H1 (cell line): ENCODE results near the gene NABP1. TPM values are rescaled to one million over a fixed set of nuclear protein-coding genes. Genes with fewer than 3 reads are reported as not detected.

Experiments
- CTCF ChIA-PET: fragments of 300-600 bp; sonication (Branson Sonifier 250); formaldehyde crosslinking; loops from one replicate; lab custom pipeline; 2021; ENCODE audit not compliant: partially characterized antibody; lab: Charles Lee
- POLR2A ChIA-PET: fragments of 300-600 bp; sonication (Branson Sonifier 250); formaldehyde crosslinking; loops from one replicate; lab custom pipeline; 2021; ENCODE audit warnings: inconsistent platforms; ENCODE audit not compliant: partially characterized antibody; lab: Charles Lee
- DNase-seq, 2 experiments: peaks; one replicate each; pipeline versions ENCODE4 v3.0.0 to v3.0.0-alpha.2; 2010 to 2022; ENCODE audit warnings: low spot score in 2 of 2, low read depth in 1 of 2, mixed read lengths in 1 of 2
- FAIRE-seq: peaks from 2 replicates; lab custom pipeline; 2011; peaks lifted over from hg19 to GRCh38; lab: Jason Lieb, UNC
- H2AFZ ChIP-seq: 2 replicates; pipeline ENCODE4 v1.8.1; 2012; ENCODE audit warnings: low read length, inconsistent platforms
- H2AK5ac ChIP-seq: 2 replicates; pipeline ENCODE4 v1.6.1; 2013; ENCODE audit warnings: low read depth, low read length
- H2BK120ac ChIP-seq: replicated peaks from 2 replicates; pipeline ENCODE3; 2013; ENCODE audit warnings: low read depth, low read length, inconsistent platforms
- H2BK12ac ChIP-seq: 2 replicates; pipeline ENCODE4 v1.6.1; 2013; ENCODE audit warnings: low read depth, low read length
- H2BK15ac ChIP-seq: 2 replicates; pipeline ENCODE4 v1.6.1; 2013; ENCODE audit warnings: low read length
- H2BK20ac ChIP-seq: 2 replicates; pipeline ENCODE4 v1.6.1; 2013; ENCODE audit warnings: low read length
- H2BK5ac ChIP-seq: 2 replicates; pipeline ENCODE4 v1.6.1; 2013; ENCODE audit warnings: low read depth, low read length
- H3K14ac ChIP-seq: 2 replicates; pipeline ENCODE4 v1.6.1; 2013; ENCODE audit warnings: inconsistent platforms; ENCODE audit not compliant: insufficient read length
- H3K18ac ChIP-seq: 2 replicates; pipeline ENCODE4 v1.6.1; 2013; ENCODE audit warnings: low read length; ENCODE audit errors: extremely low read depth
- H3K23ac ChIP-seq: 2 replicates; pipeline ENCODE4 v1.6.1; 2013; ENCODE audit warnings: inconsistent platforms; ENCODE audit not compliant: insufficient read length
- H3K23me2 ChIP-seq: 2 replicates; pipeline ENCODE4 v1.6.1; 2013; ENCODE audit warnings: low read depth, low read length
- H3K27ac ChIP-seq: 2 replicates; pipeline ENCODE4 v1.6.1; 2011; ENCODE audit warnings: low read depth, low read length, inconsistent platforms
- H3K27me3 ChIP-seq, 4 experiments: replicated peaks in 1 of 4; 1 replicate in 1 of 4; 2 replicates in 3 of 4; pipeline versions ENCODE4 v1.6.1 to v1.8.1; 2011 to 2013; ENCODE audit warnings: low read length in 3 of 4, mild to moderate bottlenecking in 3 of 4, inconsistent platforms in 2 of 4, mixed read lengths in 2 of 4, moderate library complexity in 1 of 4; ENCODE audit not compliant: control insufficient read depth in 3 of 4, insufficient read depth in 3 of 4; ENCODE audit errors: extremely low read depth in 1 of 4
- H3K36me3 ChIP-seq, 4 experiments: 2 replicates each; pipeline versions ENCODE4 v1.6.1 to v1.8.1; 2011 to 2013; ENCODE audit warnings: mild to moderate bottlenecking in 4 of 4, low read length in 3 of 4, moderate library complexity in 2 of 4, control low read depth in 1 of 4, inconsistent platforms in 1 of 4; ENCODE audit not compliant: insufficient read depth in 4 of 4, control insufficient read depth in 2 of 4
- H3K4ac ChIP-seq: replicated peaks from 2 replicates; pipeline ENCODE3; 2013; ENCODE audit warnings: low read length, low read depth, mixed read lengths, inconsistent platforms; ENCODE audit not compliant: insufficient read length
- H3K4me1 ChIP-seq, 4 experiments: replicated peaks in 1 of 4; 1 replicate in 1 of 4; 2 replicates in 3 of 4; pipeline versions ENCODE4 v1.6.1 to v1.8.1; 2011 to 2013; ENCODE audit warnings: low read length in 3 of 4, inconsistent platforms in 2 of 4, mixed read lengths in 1 of 4; ENCODE audit not compliant: insufficient read depth in 4 of 4, control insufficient read depth in 3 of 4
- H3K4me2 ChIP-seq, 2 experiments: 2 replicates each; pipeline versions ENCODE4 v1.6.1 to v1.8.1; 2011 to 2013; ENCODE audit warnings: low read depth in 2 of 2, low read length in 2 of 2, control low read depth in 1 of 2, inconsistent platforms in 1 of 2, mild to moderate bottlenecking in 1 of 2; ENCODE audit not compliant: insufficient read depth in 1 of 2
- H3K4me3 ChIP-seq, 4 experiments: fragments of 200-600, 300-600 bp in 1 of 4; sonication (generic), shearing (Covaris generic), sonication (Bioruptor Twin) in 1 of 4; 2 replicates each; pipeline versions ENCODE4 v1.5.1 to v1.8.1; 2011 to 2016; ENCODE audit warnings: low read length in 4 of 4, low read depth in 3 of 4, control low read depth in 2 of 4, inconsistent platforms in 2 of 4, mild to moderate bottlenecking in 2 of 4, mixed read lengths in 1 of 4, moderate library complexity in 1 of 4; ENCODE audit not compliant: insufficient read depth in 2 of 4; ENCODE audit errors: extremely low read depth in 1 of 4
- H3K56ac ChIP-seq: replicated peaks from 2 replicates; pipeline ENCODE3; 2013; ENCODE audit warnings: low read depth, mild to moderate bottlenecking, mixed read lengths, low read length, inconsistent platforms; ENCODE audit not compliant: insufficient read length
- H3K79me1 ChIP-seq: 2 replicates; pipeline ENCODE4 v1.6.1; 2013; ENCODE audit warnings: low read depth, low read length, control low read depth
- H3K79me2 ChIP-seq, 2 experiments: 2 replicates each; pipeline versions ENCODE4 v1.6.1 to v1.8.1; 2012 to 2013; ENCODE audit warnings: low read length in 2 of 2, mild to moderate bottlenecking in 2 of 2, inconsistent platforms in 1 of 2; ENCODE audit not compliant: insufficient read depth in 2 of 2, control insufficient read depth in 1 of 2
- H3K9ac ChIP-seq, 4 experiments: replicated peaks in 1 of 4; 1 replicate in 1 of 4; 2 replicates in 3 of 4; pipeline versions ENCODE4 v1.6.1 to v1.8.1; 2011 to 2013; ENCODE audit warnings: low read depth in 3 of 4, low read length in 3 of 4, control low read depth in 2 of 4, mild to moderate bottlenecking in 2 of 4, moderate library complexity in 2 of 4, inconsistent platforms in 1 of 4; ENCODE audit errors: extremely low read depth in 1 of 4
- H3K9me3 ChIP-seq, 2 experiments: 2 replicates each; pipeline versions ENCODE4 v1.6.1 to v1.8.1; 2012 to 2013; ENCODE audit warnings: mild to moderate bottlenecking in 2 of 2, moderate library complexity in 2 of 2, control low read depth in 1 of 2, inconsistent platforms in 1 of 2, low read depth in 1 of 2, low read length in 1 of 2, mixed read lengths in 1 of 2; ENCODE audit not compliant: insufficient read depth in 2 of 2
- H4K20me1 ChIP-seq, 2 experiments: replicated peaks in 1 of 2; 2 replicates each; pipeline versions ENCODE3 to v1.8.1; 2011 to 2013; ENCODE audit warnings: inconsistent platforms in 2 of 2, low read length in 2 of 2, mild to moderate bottlenecking in 1 of 2; ENCODE audit not compliant: insufficient read depth in 2 of 2, control insufficient read depth in 1 of 2
- H4K5ac ChIP-seq: 2 replicates; pipeline ENCODE4 v1.6.1; 2013; ENCODE audit warnings: low read length, low read depth, mixed read lengths, inconsistent platforms; ENCODE audit not compliant: insufficient read length
- H4K8ac ChIP-seq: 2 replicates; pipeline ENCODE4 v1.8.0; 2013; ENCODE audit warnings: mild to moderate bottlenecking, moderate library complexity, low read length, inconsistent platforms; ENCODE audit not compliant: insufficient read depth; ENCODE audit errors: extremely low read depth
- H4K91ac ChIP-seq: replicated peaks from 2 replicates; pipeline ENCODE3; 2013; ENCODE audit warnings: low read length, mixed read lengths, inconsistent platforms; ENCODE audit not compliant: insufficient read length
- BACH1 ChIP-seq: IDR thresholded peaks from 2 replicates; pipeline ENCODE4 v1.6.1; 2012; ENCODE audit warnings: low read length, improper control_type of control experiment
- RXRA ChIP-seq: IDR thresholded peaks from 2 replicates; pipeline ENCODE4 v1.6.1; 2011; ENCODE audit warnings: low read depth, mild to moderate bottlenecking, low read length, moderate library complexity; ENCODE audit not compliant: insufficient read depth
- WGBS, 2 experiments: shearing (Covaris generic) in 1 of 2; methylation state at CpG; one replicate each; pipeline versions ENCODE4 v1.1.6 to v1.1.7; 2013 to 2015; ENCODE audit warnings: low lambda C conversion rate in 2 of 2, mixed read lengths in 2 of 2, inconsistent platforms in 1 of 2, low coverage in 1 of 2, missing lambda C conversion rate in 1 of 2; ENCODE audit not compliant: insufficient replicate concordance in 2 of 2, insufficient coverage in 1 of 2, insufficient read length in 1 of 2; ENCODE audit errors: extremely low coverage in 1 of 2, missing lambda C conversion rate in 1 of 2; 5-methylcytosine and 5-hydroxymethylcytosine counted together
- polyA plus RNA-seq, 7 experiments: library from polyadenylated mRNA; depleted of rRNA in 3 of 7; stranded (reverse) in 5 of 7; unstranded in 2 of 7; fragments of >200 nt in 5 of 7; fragments of 200-250 nt in 2 of 7; gene quantifications; 1 replicate in 5 of 7; 2 replicates in 1 of 7; 4 replicates in 1 of 7; pipeline versions ENCODE4 v1.2.1 to v1.2.3, GENCODE V29; 2011 to 2013; ENCODE audit warnings: missing spikeins in 2 of 7, mixed read lengths in 2 of 7
- total RNA-seq: library from RNA; stranded (reverse); fragmentation: NEBNext Ultra II Directional; extraction: Animal tissue kit (Norgen Biotek cat#: 25700); gene quantifications from 2 replicates; pipeline ENCODE4 v1.2.1, GENCODE V29; 2021

Gene NABP1
- total and polyA plus RNA-seq, 2 of the 8 experiments (the other 6 are each of a cell fraction or from before 2014, with no cell fraction given) = 0.63 to 4.8 TPM

DNA sequence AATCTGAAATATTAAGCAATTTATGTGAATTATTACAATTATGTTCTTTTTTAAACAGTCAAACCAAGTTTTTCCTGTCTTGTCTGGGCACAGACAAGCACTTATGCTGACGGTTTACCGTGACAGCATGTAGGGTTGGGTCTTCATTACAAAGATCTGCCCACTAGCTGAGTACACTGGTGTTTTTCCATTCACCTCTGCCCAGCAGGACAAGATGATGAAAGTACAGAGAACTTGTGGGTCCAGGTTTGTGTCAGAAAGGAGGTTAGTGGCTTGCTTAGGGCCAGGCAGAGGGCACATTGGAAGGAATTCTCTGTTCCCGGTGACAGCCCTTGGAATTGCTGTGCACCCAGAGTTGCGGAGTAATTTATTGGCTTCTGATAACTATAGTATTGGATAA, 14.0 kb downstream of the NABP1 start:
- Histone ChIP-seq H3K27ac (no peak overlapping the region), H3K36me3 (no peaks in the 10 kb centered on the region), H3K9me3 (no peaks in the 10 kb centered on the region), H4K8ac (no peak overlapping the region), H4K91ac (no peak overlapping the region), H3K23ac (no peak overlapping the region), H3K4me1 (no peaks in the 10 kb centered on the region), H3K18ac (no peak overlapping the region), H3K79me1 (no peaks in the 10 kb centered on the region), H3K4ac (no peak overlapping the region), H3K9ac (no peak overlapping the region), H2AK5ac (no peak overlapping the region), H3K4me2 (no peak overlapping the region), H3K23me2 (no peaks in the 10 kb centered on the region), H3K56ac (no peak overlapping the region), H3K14ac (no peak overlapping the region), H2BK20ac (no peak overlapping the region), H2BK5ac (no peak overlapping the region), H2BK120ac (no peak overlapping the region), H3K27me3 (no peaks in the 10 kb centered on the region), H2AFZ (no peak overlapping the region), H2BK15ac (no peak overlapping the region), H4K5ac (no peak overlapping the region), H3K79me2 (no peaks in the 10 kb centered on the region), H3K4me3 (no peak overlapping the region), H2BK12ac (no peak overlapping the region), H4K20me1 (no peaks in the 10 kb centered on the region)
- no peak for DNase-seq
- TF ChIP-seq RXRA (no peak), BACH1 (no peak)
- no peak for FAIRE-seq
- ChIA-PET POLR2A (no interaction called here), CTCF (interaction anchor here (0.7 to 2.8 kb wide), 15 partner anchors 9 to 141 kb away, joined by 3 to 16 read pairs (median 4); no protein-coding TSS in a partner anchor)
- 94% methylated on average over 4 of the region's 4 CpGs; no CpG with 5 or more reads in 1 of the 2 experiments for WGBS, 2 experiments
